ENCODE measurements around the gene METTL2B. TPM values are rescaled to one million over a fixed set of nuclear protein-coding genes. Genes with fewer than 3 reads are reported as not detected.

Gene METTL2B
- total and polyA plus RNA-seq, 2 donors (not counting 3 experiments of a cell fraction or from before 2014, with no cell fraction given) = 15.9 to 30.0 TPM

DNA sequence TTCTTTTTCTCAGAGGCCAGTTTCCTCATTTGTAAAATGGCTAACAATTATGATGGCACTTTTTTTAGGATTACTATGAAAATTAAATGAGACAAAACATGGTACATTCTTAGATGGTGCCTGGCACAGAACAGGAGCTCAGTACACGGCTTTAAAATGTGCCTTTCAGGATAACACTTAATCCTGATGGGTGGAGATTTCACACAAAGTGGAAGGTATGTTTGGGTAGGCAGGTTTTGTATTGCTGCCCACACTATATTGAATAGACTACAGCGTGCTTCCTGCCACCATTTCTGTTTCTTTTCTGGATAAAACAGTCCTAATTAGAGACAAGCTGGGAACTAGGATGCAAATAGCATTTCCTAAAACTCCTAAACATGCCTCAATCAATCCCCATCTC lies 44.8 kb upstream of the METTL2B start:
- H3K4me3 ChIP-seq (replicated peaks in 1 of 3; ENCODE audit: insufficient read depth in 1 of 3, low read depth in 1 of 3, low read length in 3 of 3) = no peak overlapping the region
- no peak overlapping the region for H3K9ac ChIP-seq (replicated peaks; ENCODE audit: extremely low read depth, insufficient read depth, low read length)
- H3K9me1 ChIP-seq (replicated peaks; ENCODE audit: control insufficient read depth, extremely low read depth, insufficient read depth, low read length) = no peaks in the 10 kb centered on the region
- ChIA-PET POLR2A (no interaction called here), CTCF (interaction anchor here (1.2 to 20.8 kb wide), 2 partner anchors 10 to 29 kb away, joined by 3 to 632 read pairs; no protein-coding TSS in a partner anchor)
- peaks cover 8 to 10% of the 10 kb centered on the region in 2 experiments for H3K27me3 ChIP-seq (ENCODE audit: control insufficient read depth in 2 of 2, insufficient read depth in 2 of 2, low read length in 2 of 2)
- TF ChIP-seq MYC (IDR thresholded peaks at IDR 0.05; ENCODE audit: low read depth, low read length) (no peak), JUN (IDR thresholded peaks at IDR 0.05; ENCODE audit: borderline replicate concordance, insufficient read depth, insufficient read length, low read depth) (no peak), EZH2 (IDR thresholded peaks at IDR 0.05; ENCODE audit: borderline replicate concordance, low read depth, low read length, severe bottlenecking) (no peak), POLR2A (IDR thresholded peaks at IDR 0.05; ENCODE audit: low read depth, low read length) (no peak), GATA2 (IDR thresholded peaks at IDR 0.05; ENCODE audit: insufficient read depth, insufficient read length, low read depth, low read length) (no peak), POLR2AphosphoS5 (IDR thresholded peaks at IDR 0.05; ENCODE audit: insufficient read depth, low read depth, low read length) (no peak), FOS (IDR thresholded peaks at IDR 0.05; ENCODE audit: borderline replicate concordance, insufficient read depth, low read length) (no peak)
- TF ChIP-seq, protein P1, sequence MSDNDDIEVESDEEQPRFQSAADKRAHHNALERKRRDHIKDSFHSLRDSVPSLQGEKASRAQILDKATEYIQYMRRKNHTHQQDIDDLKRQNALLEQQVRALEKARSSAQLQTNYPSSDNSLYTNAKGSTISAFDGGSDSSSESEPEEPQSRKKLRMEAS (IDR thresholded peaks at IDR 0.05; ENCODE audit: insufficient read depth, insufficient read length) = no peak
- TF ChIP-seq, protein P2, sequence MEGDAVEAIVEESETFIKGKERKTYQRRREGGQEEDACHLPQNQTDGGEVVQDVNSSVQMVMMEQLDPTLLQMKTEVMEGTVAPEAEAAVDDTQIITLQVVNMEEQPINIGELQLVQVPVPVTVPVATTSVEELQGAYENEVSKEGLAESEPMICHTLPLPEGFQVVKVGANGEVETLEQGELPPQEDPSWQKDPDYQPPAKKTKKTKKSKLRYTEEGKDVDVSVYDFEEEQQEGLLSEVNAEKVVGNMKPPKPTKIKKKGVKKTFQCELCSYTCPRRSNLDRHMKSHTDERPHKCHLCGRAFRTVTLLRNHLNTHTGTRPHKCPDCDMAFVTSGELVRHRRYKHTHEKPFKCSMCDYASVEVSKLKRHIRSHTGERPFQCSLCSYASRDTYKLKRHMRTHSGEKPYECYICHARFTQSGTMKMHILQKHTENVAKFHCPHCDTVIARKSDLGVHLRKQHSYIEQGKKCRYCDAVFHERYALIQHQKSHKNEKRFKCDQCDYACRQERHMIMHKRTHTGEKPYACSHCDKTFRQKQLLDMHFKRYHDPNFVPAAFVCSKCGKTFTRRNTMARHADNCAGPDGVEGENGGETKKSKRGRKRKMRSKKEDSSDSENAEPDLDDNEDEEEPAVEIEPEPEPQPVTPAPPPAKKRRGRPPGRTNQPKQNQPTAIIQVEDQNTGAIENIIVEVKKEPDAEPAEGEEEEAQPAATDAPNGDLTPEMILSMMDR (IDR thresholded peaks at IDR 0.05; ENCODE audit: extremely low read depth in 1 of 2, insufficient read depth in 1 of 2, low read depth in 1 of 2, low read length in 2 of 2) = no peak
- intact Hi-C loops (cut with micrococcal nuclease) (no loop called here), dilution Hi-C loops (cut with MboI; ENCODE audit: extremely low pct_ligation_motif_present, low sequenced_read_pairs) (no loop called here)
- no peak for FAIRE-seq
- H3K79me2 ChIP-seq (ENCODE audit: control insufficient read depth, insufficient read depth, low read length) = no peaks in the 10 kb centered on the region
- no peak overlapping the region for H3K27ac ChIP-seq (ENCODE audit: insufficient read depth, low read depth, low read length)
- DNase-seq (ENCODE audit: low read depth, low spot score) = no peak
- H4K20me1 ChIP-seq (replicated peaks; ENCODE audit: control insufficient read depth, extremely low read depth, insufficient read depth, low read length) = no peaks in the 10 kb centered on the region
- no peaks in the 10 kb centered on the region for H3K9me3 ChIP-seq (replicated peaks; ENCODE audit: control insufficient read depth, insufficient read depth, low read length)
- no peak overlapping the region for H3K4me2 ChIP-seq (ENCODE audit: insufficient read depth, low read length)
- H3K36me3 ChIP-seq (ENCODE audit: control insufficient read depth in 2 of 2, extremely low read depth in 1 of 2, insufficient read depth in 2 of 2, low read length in 2 of 2) = no peaks in the 10 kb centered on the region
- no peak overlapping the region for H2AFZ ChIP-seq (ENCODE audit: low read depth, low read length)
- no TSS peak for BruUV-seq (replicated peaks)
- H3K4me1 ChIP-seq (ENCODE audit: control insufficient read depth, extremely low read depth, insufficient read depth, low read length) = no peaks in the 10 kb centered on the region
